Stomach (tissue), 4 donors: Measurements from ENCODE around the gene FAS.

Experiments
- CTCF ChIP-seq, 7 experiments: fragments of 450-650 bp in 4 of 7; fragments of 200-600 bp in 3 of 7; sonication (generic) in 3 of 7; IDR thresholded peaks; one replicate each; pipeline ENCODE4 v1.5.1; 2016 to 2019; ENCODE audit warnings: antibody characterized with exemption in 7 of 7, control low read depth in 2 of 7, mild to moderate bottlenecking in 1 of 7
- POLR2A ChIP-seq, 4 donors: fragments of 450-650 bp; IDR thresholded peaks; one replicate each; pipeline ENCODE4 v1.6.1; 2016; ENCODE audit warnings: antibody characterized with exemption in 4 of 4, control low read depth in 2 of 4, mild to moderate bottlenecking in 1 of 4, moderate library complexity in 1 of 4
- POLR2AphosphoS5 ChIP-seq, 3 donors: sonication (generic); formaldehyde crosslinking; IDR thresholded peaks; one replicate each; pipeline ENCODE4 v1.6.1; 2016; ENCODE audit warnings: antibody characterized with exemption in 3 of 3

- TF ChIP-seq POLR2A (IDR thresholded peaks at IDR 0.05) (no peak), CTCF (IDR thresholded peaks at IDR 0.05) (no peak), POLR2AphosphoS5 (IDR thresholded peaks at IDR 0.05) (no peak)
Measured at GRCh38 chr10:88953662-88954061, 36.9 kb upstream of the FAS start.
